Measurements from ENCODE around the gene PROSER1.

DNA sequence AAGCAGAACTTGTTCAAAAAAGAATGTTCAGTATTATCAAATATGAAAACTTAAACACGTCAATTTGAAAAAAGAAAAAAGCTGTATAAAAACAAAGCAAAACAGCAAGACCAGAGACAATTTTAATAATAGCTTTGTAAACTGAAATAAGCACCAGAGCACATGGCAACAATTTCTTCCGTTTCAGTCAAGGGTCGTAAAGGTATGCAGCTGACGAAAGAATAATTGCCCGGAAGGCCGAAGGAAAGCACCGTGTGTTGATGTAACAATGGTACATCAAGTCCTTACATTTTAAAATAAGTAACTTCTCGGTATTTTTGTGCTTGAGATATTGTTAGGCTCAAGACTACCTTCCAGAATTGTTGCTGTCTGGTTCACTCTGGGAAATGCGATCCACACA, 1.7 kb downstream of the PROSER1 start:
- TF ChIP-seq CTCF (IDR thresholded peaks at IDR 0.05), result no peak
- TF ChIP-seq POLR2A (IDR thresholded peaks at IDR 0.05), result no peak
